GM19455 (cell line): Measurements from ENCODE around the gene FAM149A.

Experiments used
- ATAC-seq: cut with Tn5 transposase; IDR thresholded peaks from one replicate; pipeline ENCODE4 v1.9.1; 2021; ENCODE audit not compliant: unreplicated experiment

The FAM149A gene

GRCh38 chr4:186104890-186105646, 564 bp downstream of the FAM149A start:
- ATAC-seq = peak; percentile 42

- no peak for ATAC-seq
Observed at GRCh38 chr4:186105647-186106321, 1.3 kb downstream of the FAM149A start.

- ATAC-seq = no peak
Observed at GRCh38 chr4:186107947-186108346, 3.4 kb downstream of the FAM149A start.

GRCh38 chr4:186108391-186108790, 3.9 kb downstream of the FAM149A start:
- ATAC-seq = no peak

GRCh38 chr4:186109245-186109644, 4.7 kb downstream of the FAM149A start:
- no peak for ATAC-seq

- no peak for ATAC-seq
Observed at GRCh38 chr4:186116697-186117096, 12.2 kb downstream of the FAM149A start.

- ATAC-seq = no peak
Observed at GRCh38 chr4:186118582-186118981, 14.1 kb downstream of the FAM149A start.

GRCh38 chr4:186121057-186121456, 16.6 kb downstream of the FAM149A start:
- ATAC-seq = no peak

- ATAC-seq = no peak
Observed at GRCh38 chr4:186128842-186129241, 24.3 kb downstream of the FAM149A start.

GRCh38 chr4:186131935-186132334, 27.4 kb downstream of the FAM149A start:
- no peak for ATAC-seq

- no peak for ATAC-seq
Observed at GRCh38 chr4:186132577-186133242, 28.2 kb downstream of the FAM149A start.

- ATAC-seq = peak; percentile 99
Observed at GRCh38 chr4:186134257-186134656, 29.8 kb downstream of the FAM149A start.

GRCh38 chr4:186134861-186135260, 30.4 kb downstream of the FAM149A start:
- no peak for ATAC-seq

- ATAC-seq = peak; percentile 40
Observed at GRCh38 chr4:186137196-186137794, 32.8 kb downstream of the FAM149A start.

- no peak for ATAC-seq
Observed at GRCh38 chr4:186144198-186144945, 39.9 kb downstream of the FAM149A start.

- ATAC-seq = no peak
Observed at GRCh38 chr4:186144946-186145569, 40.6 kb downstream of the FAM149A start.

GRCh38 chr4:186146458-186146857, 42.0 kb downstream of the FAM149A start:
- ATAC-seq = no peak

- no peak for ATAC-seq
Observed at GRCh38 chr4:186148336-186148975, 44.0 kb downstream of the FAM149A start.

- ATAC-seq = no peak
Observed at GRCh38 chr4:186149872-186150271, 45.4 kb downstream of the FAM149A start.

- no peak for ATAC-seq
Observed at GRCh38 chr4:186150926-186151325, 46.4 kb downstream of the FAM149A start.
